PFSK-1 (cell line): Measurements from ENCODE around the gene ATIC.

Source experiments
- POLR2AphosphoS5 ChIP-seq: IDR thresholded peaks from 2 replicates; pipeline ENCODE4 v1.6.1; 2012; ENCODE audit warnings: low read depth, mild to moderate bottlenecking, control low read depth, low read length, moderate library complexity
- SIN3A ChIP-seq: IDR thresholded peaks from 2 replicates; pipeline ENCODE4 v1.6.1; 2012; ENCODE audit warnings: mild to moderate bottlenecking, low read length, moderate library complexity, borderline replicate concordance; ENCODE audit not compliant: insufficient read depth
- TF ChIP-seq, protein P1 (sequence below), 2 experiments: IDR thresholded peaks; 2 replicates each; pipeline versions ENCODE4 v1.6.1 to v1.8.0; 2011 to 2012; ENCODE audit warnings: low read depth in 2 of 2, low read length in 2 of 2, control low read depth in 1 of 2, inconsistent platforms in 1 of 2, mild to moderate bottlenecking in 1 of 2, moderate library complexity in 1 of 2; ENCODE audit not compliant: insufficient read depth in 1 of 2

DNA sequence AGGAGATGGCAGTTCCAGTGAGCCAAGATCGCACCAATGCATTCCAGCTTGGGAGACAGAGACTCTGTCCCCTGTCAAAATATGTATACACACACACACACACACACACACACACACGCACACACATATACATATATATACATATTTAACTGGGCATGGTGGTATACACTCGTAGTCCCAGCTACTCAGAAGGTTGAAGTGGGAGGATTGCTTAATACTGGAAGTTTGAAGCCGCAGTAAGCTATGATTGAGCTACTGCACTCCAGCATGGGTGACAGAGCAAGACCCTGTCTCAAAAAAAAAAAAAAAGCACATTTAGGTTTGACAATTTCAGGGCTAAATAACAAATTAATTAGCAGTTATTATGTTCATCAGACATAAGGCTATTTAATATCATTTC, 36.0 kb upstream of the ATIC start:
- TF ChIP-seq POLR2AphosphoS5 (no peak), SIN3A (no peak)
- TF ChIP-seq, protein P1, sequence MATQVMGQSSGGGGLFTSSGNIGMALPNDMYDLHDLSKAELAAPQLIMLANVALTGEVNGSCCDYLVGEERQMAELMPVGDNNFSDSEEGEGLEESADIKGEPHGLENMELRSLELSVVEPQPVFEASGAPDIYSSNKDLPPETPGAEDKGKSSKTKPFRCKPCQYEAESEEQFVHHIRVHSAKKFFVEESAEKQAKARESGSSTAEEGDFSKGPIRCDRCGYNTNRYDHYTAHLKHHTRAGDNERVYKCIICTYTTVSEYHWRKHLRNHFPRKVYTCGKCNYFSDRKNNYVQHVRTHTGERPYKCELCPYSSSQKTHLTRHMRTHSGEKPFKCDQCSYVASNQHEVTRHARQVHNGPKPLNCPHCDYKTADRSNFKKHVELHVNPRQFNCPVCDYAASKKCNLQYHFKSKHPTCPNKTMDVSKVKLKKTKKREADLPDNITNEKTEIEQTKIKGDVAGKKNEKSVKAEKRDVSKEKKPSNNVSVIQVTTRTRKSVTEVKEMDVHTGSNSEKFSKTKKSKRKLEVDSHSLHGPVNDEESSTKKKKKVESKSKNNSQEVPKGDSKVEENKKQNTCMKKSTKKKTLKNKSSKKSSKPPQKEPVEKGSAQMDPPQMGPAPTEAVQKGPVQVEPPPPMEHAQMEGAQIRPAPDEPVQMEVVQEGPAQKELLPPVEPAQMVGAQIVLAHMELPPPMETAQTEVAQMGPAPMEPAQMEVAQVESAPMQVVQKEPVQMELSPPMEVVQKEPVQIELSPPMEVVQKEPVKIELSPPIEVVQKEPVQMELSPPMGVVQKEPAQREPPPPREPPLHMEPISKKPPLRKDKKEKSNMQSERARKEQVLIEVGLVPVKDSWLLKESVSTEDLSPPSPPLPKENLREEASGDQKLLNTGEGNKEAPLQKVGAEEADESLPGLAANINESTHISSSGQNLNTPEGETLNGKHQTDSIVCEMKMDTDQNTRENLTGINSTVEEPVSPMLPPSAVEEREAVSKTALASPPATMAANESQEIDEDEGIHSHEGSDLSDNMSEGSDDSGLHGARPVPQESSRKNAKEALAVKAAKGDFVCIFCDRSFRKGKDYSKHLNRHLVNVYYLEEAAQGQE (IDR thresholded peaks at IDR 0.05; ENCODE audit: insufficient read depth in 1 of 2, low read depth in 2 of 2, low read length in 2 of 2): no peak
